Prostate gland (tissue), 2 donors: ENCODE measurements around the gene COL4A5.

ENCODE experiments used
- POLR2A ChIP-seq: fragments of 450-650 bp; IDR thresholded peaks from one replicate; pipeline ENCODE4 v1.6.1; 2016; ENCODE audit warnings: antibody characterized with exemption, mild to moderate bottlenecking
- POLR2AphosphoS5 ChIP-seq: sonication (generic); formaldehyde crosslinking; IDR thresholded peaks from one replicate; pipeline ENCODE4 v1.6.1; 2017; ENCODE audit warnings: antibody characterized with exemption
- TF ChIP-seq, protein P1 (sequence below), 4 experiments: fragments of 200-600 bp in 2 of 4; fragments of 450-650 bp in 2 of 4; sonication (generic) in 2 of 4; IDR thresholded peaks; 1 replicate in 3 of 4; 2 replicates in 1 of 4; pipeline ENCODE4 v1.5.1; 2016 to 2019; ENCODE audit warnings: antibody characterized with exemption in 4 of 4, mild to moderate bottlenecking in 2 of 4, moderate library complexity in 2 of 4

DNA sequence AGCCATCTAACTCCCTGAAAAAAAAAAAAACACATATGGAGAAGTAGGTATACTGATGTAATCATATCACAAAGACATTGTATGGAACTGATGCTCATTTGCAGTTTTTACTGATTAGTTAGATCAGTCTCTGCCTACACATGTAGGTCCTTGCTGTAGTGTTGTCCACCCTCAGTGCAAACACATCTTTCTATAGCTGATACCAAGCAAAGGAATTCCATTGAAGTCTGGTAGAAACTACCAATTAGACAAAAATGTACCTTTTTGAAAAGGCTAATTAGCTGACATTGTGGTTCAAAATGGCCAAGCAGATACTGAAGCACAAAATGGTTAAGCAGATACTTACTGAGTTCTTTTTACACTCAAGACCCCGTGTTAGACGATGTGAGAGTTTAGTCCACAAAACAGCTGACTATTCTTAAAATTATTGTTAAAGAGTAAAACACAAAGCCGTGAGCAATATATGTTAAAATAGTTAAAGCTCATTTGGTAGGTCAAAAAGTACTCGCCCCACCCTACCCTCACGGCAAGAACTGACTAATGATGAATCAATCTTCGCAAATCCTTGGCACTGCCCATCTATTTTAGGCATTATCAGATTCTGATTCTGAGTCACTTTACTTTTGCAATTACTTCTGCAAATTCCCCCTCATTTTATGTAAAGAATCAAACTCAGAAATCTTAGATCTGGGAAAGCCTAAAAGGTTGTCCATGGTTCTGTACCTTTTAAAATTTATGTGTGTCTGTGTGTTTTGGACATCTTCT, 41.8 kb upstream of the COL4A5 start:
- no peak for TF ChIP-seq POLR2A
- TF ChIP-seq, protein P1, sequence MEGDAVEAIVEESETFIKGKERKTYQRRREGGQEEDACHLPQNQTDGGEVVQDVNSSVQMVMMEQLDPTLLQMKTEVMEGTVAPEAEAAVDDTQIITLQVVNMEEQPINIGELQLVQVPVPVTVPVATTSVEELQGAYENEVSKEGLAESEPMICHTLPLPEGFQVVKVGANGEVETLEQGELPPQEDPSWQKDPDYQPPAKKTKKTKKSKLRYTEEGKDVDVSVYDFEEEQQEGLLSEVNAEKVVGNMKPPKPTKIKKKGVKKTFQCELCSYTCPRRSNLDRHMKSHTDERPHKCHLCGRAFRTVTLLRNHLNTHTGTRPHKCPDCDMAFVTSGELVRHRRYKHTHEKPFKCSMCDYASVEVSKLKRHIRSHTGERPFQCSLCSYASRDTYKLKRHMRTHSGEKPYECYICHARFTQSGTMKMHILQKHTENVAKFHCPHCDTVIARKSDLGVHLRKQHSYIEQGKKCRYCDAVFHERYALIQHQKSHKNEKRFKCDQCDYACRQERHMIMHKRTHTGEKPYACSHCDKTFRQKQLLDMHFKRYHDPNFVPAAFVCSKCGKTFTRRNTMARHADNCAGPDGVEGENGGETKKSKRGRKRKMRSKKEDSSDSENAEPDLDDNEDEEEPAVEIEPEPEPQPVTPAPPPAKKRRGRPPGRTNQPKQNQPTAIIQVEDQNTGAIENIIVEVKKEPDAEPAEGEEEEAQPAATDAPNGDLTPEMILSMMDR (IDR thresholded peaks at IDR 0.05) = no peak
- no peak for TF ChIP-seq POLR2AphosphoS5
